Stimulated activated CD4-positive, alpha-beta T cell treated with anti-CD3 and anti-CD28 coated beads, TNF-alpha, amount 100 ng/mL, for 24 hours (primary cell): ENCODE measurements around the gene CARMIL1.

ENCODE experiments used
- DNase-seq, 3 experiments: peaks; one replicate each; pipeline ENCODE4 v3.0.0-alpha.2; 2020; ENCODE audit warnings: low read depth in 3 of 3

Gene CARMIL1

GRCh38 chr6:25407431-25407830 lies 128.3 kb downstream of the CARMIL1 start:
- DNase-seq = no peak

GRCh38 chr6:25410102-25410501 lies 130.9 kb downstream of the CARMIL1 start:
- no peak for DNase-seq

GRCh38 chr6:25411316-25411950 lies 132.3 kb downstream of the CARMIL1 start:
- DNase-seq = no peak

GRCh38 chr6:25413207-25413905 lies 134.2 kb downstream of the CARMIL1 start:
- no peak for DNase-seq

- no peak for DNase-seq
Observed at GRCh38 chr6:25414168-25414567, 135.0 kb downstream of the CARMIL1 start.

GRCh38 chr6:25414755-25415154 lies 135.6 kb downstream of the CARMIL1 start:
- DNase-seq = no peak

- no peak for DNase-seq
Observed at GRCh38 chr6:25415274-25415673, 136.1 kb downstream of the CARMIL1 start.

- no peak for DNase-seq
Observed at GRCh38 chr6:25415701-25416100, 136.5 kb downstream of the CARMIL1 start.

- DNase-seq = no peak
Observed at GRCh38 chr6:25417046-25417605, 138.0 kb downstream of the CARMIL1 start.

GRCh38 chr6:25418454-25419052 lies 139.4 kb downstream of the CARMIL1 start:
- no peak for DNase-seq

- no peak for DNase-seq
Observed at GRCh38 chr6:25419879-25420278, 140.7 kb downstream of the CARMIL1 start.

GRCh38 chr6:25423358-25423757 lies 144.2 kb downstream of the CARMIL1 start:
- no peak for DNase-seq

GRCh38 chr6:25424303-25424702 lies 145.1 kb downstream of the CARMIL1 start:
- no peak for DNase-seq

GRCh38 chr6:25427549-25427948 lies 148.4 kb downstream of the CARMIL1 start:
- no peak for DNase-seq

- DNase-seq = no peak
Observed at GRCh38 chr6:25428758-25429317, 149.7 kb downstream of the CARMIL1 start.

- DNase-seq = no peak
Observed at GRCh38 chr6:25431306-25431974, 152.3 kb downstream of the CARMIL1 start.

GRCh38 chr6:25431975-25432307 lies 152.8 kb downstream of the CARMIL1 start:
- no peak for DNase-seq

GRCh38 chr6:25434921-25435320 lies 155.7 kb downstream of the CARMIL1 start:
- no peak for DNase-seq

GRCh38 chr6:25435416-25435985 lies 156.3 kb downstream of the CARMIL1 start:
- no peak for DNase-seq

GRCh38 chr6:25436760-25437159 lies 157.6 kb downstream of the CARMIL1 start:
- DNase-seq = no peak

GRCh38 chr6:25439368-25439767 lies 160.2 kb downstream of the CARMIL1 start:
- DNase-seq = no peak
